ENCODE data around the gene DNAH17. TPM values are rescaled to one million over a fixed set of nuclear protein-coding genes. Genes with fewer than 3 reads are reported as not detected.

DNAH17 gene
- total RNA-seq, 1 experiment from 2014 or later = 0.76 TPM

GRCh38 chr17:78498848-78499247 is 78.3 kb downstream of the DNAH17 start:
- Histone ChIP-seq H3K4me1 (replicated peaks; ENCODE audit: insufficient read depth) (no peaks in the 10 kb centered on the region), H3K27me3 (ENCODE audit: insufficient read depth, low read depth) (no peaks in the 10 kb centered on the region), H2AFZ (no peak overlapping the region), H3K4me2 (no peak overlapping the region), H3K9me3 (ENCODE audit: insufficient read depth, low read depth) (no peaks in the 10 kb centered on the region), H3F3A (ENCODE audit: insufficient read depth, low read depth) (no peaks in the 10 kb centered on the region), H3K27ac (no peak overlapping the region), H3K4me3 (no peak overlapping the region), H4K20me1 (ENCODE audit: insufficient read depth) (no peaks in the 10 kb centered on the region), H3K36me3 (ENCODE audit: low read depth) (no peaks in the 10 kb centered on the region), H3K9me2 (ENCODE audit: insufficient read depth) (no peaks in the 10 kb centered on the region), H3K79me2 (ENCODE audit: low read depth) (no peaks in the 10 kb centered on the region)
- TF ChIP-seq CTCF (conservative IDR thresholded peaks at IDR 0.05) (no peak), EZH2 (IDR thresholded peaks at IDR 0.05; ENCODE audit: low read depth) (no peak)
- BruUV-seq (replicated peaks) = no TSS peak
- DNase-seq = no peak
- ChIA-PET CTCF (no interaction called here), POLR2A (ENCODE audit: unreplicated experiment) (no interaction called here)
- intact Hi-C loops (cut with micrococcal nuclease; ENCODE audit: unreplicated experiment) = no loop called here

- BruUV-seq (replicated peaks) = no TSS peak
- intact Hi-C loops (cut with micrococcal nuclease; ENCODE audit: unreplicated experiment) = loop anchor here (1.0 to 2.0 kb wide), 5 partner anchors 108 to 302 kb away; no protein-coding TSS in a partner anchor
- TF ChIP-seq CTCF (conservative IDR thresholded peaks at IDR 0.05) (peak; percentile 73), EZH2 (IDR thresholded peaks at IDR 0.05; ENCODE audit: low read depth) (no peak)
- no peak overlapping the region for H3K27ac ChIP-seq
- H3K9me3 ChIP-seq (ENCODE audit: insufficient read depth, low read depth) = no peaks in the 10 kb centered on the region
- H3K79me2 ChIP-seq (ENCODE audit: low read depth) = no peaks in the 10 kb centered on the region
- no peak overlapping the region for H3K4me2 ChIP-seq
- POLR2A ChIA-PET (ENCODE audit: unreplicated experiment) = interaction anchor here (0.6 kb wide), 1 partner anchor 73 kb away, joined by 6 read pairs; no protein-coding TSS in a partner anchor
- CTCF ChIA-PET = interaction anchor here (0.6 to 1.3 kb wide), 4 partner anchors 183 to 211 kb away, joined by 4 to 7 read pairs (median 5); no protein-coding TSS in a partner anchor
- no peaks in the 10 kb centered on the region for H3K9me2 ChIP-seq (ENCODE audit: insufficient read depth)
- no peaks in the 10 kb centered on the region for H3F3A ChIP-seq (ENCODE audit: insufficient read depth, low read depth)
- no peak overlapping the region for H3K4me3 ChIP-seq
- no peaks in the 10 kb centered on the region for H3K27me3 ChIP-seq (ENCODE audit: insufficient read depth, low read depth)
- no peak overlapping the region for H2AFZ ChIP-seq
- H3K4me1 ChIP-seq (replicated peaks; ENCODE audit: insufficient read depth) = no peaks in the 10 kb centered on the region
- no peaks in the 10 kb centered on the region for H4K20me1 ChIP-seq (ENCODE audit: insufficient read depth)
- peak; percentile 61 to 79 for DNase-seq
- H3K36me3 ChIP-seq (ENCODE audit: low read depth) = no peaks in the 10 kb centered on the region
These were observed 80.1 kb downstream of the DNAH17 start for GRCh38 chr17:78497115-78497540.

DNA sequence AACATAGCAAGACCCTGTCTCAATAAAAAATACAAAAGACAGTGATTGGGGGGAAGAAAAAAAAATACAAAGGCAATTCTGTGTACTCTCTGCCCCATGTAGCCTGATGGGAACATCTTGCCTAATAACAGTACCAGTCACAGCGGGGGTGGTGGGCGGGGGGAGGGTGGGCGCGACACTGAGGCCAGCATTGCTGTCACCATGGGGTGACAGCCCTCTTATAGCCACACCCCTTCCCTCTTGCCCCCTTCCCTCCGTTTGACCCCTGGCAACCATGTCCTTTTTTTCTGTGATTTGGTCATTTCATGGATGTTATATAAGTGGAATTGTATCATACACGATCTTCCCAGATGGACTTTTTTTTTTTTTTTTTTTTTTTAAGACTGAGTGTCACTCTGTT is 80.9 kb downstream of the DNAH17 start:
- H3K27ac ChIP-seq = no peak overlapping the region
- H3K4me2 ChIP-seq = no peak overlapping the region
- no peaks in the 10 kb centered on the region for H4K20me1 ChIP-seq (ENCODE audit: insufficient read depth)
- no peak for DNase-seq
- no peaks in the 10 kb centered on the region for H3F3A ChIP-seq (ENCODE audit: insufficient read depth, low read depth)
- intact Hi-C loops (cut with micrococcal nuclease; ENCODE audit: unreplicated experiment) = loop anchor here (2.0 kb wide), 1 partner anchor 302 kb away; no protein-coding TSS in a partner anchor
- no peaks in the 10 kb centered on the region for H3K79me2 ChIP-seq (ENCODE audit: low read depth)
- H3K9me3 ChIP-seq (ENCODE audit: insufficient read depth, low read depth) = no peaks in the 10 kb centered on the region
- no TSS peak for BruUV-seq (replicated peaks)
- H3K4me3 ChIP-seq = no peak overlapping the region
- no peaks in the 10 kb centered on the region for H3K9me2 ChIP-seq (ENCODE audit: insufficient read depth)
- CTCF ChIA-PET = interaction anchor here (0.6 kb wide), 1 partner anchor 184 kb away, joined by 4 read pairs; no protein-coding TSS in a partner anchor
- no peaks in the 10 kb centered on the region for H3K4me1 ChIP-seq (replicated peaks; ENCODE audit: insufficient read depth)
- H3K27me3 ChIP-seq (ENCODE audit: insufficient read depth, low read depth) = no peaks in the 10 kb centered on the region
- H3K36me3 ChIP-seq (ENCODE audit: low read depth) = no peaks in the 10 kb centered on the region
- no peak overlapping the region for H2AFZ ChIP-seq
- TF ChIP-seq EZH2 (IDR thresholded peaks at IDR 0.05; ENCODE audit: low read depth) (no peak), CTCF (conservative IDR thresholded peaks at IDR 0.05) (no peak)
- POLR2A ChIA-PET (ENCODE audit: unreplicated experiment) = no interaction called here
